ENCODE measurements around the gene MUC21.

Gene MUC21

GRCh38 chr6:31001281-31001888 lies 17.9 kb downstream of the MUC21 start:
- no peak for TF ChIP-seq ZFX (IDR thresholded peaks at IDR 0.05; ENCODE audit: borderline replicate concordance)
- TF ChIP-seq, protein P1, sequence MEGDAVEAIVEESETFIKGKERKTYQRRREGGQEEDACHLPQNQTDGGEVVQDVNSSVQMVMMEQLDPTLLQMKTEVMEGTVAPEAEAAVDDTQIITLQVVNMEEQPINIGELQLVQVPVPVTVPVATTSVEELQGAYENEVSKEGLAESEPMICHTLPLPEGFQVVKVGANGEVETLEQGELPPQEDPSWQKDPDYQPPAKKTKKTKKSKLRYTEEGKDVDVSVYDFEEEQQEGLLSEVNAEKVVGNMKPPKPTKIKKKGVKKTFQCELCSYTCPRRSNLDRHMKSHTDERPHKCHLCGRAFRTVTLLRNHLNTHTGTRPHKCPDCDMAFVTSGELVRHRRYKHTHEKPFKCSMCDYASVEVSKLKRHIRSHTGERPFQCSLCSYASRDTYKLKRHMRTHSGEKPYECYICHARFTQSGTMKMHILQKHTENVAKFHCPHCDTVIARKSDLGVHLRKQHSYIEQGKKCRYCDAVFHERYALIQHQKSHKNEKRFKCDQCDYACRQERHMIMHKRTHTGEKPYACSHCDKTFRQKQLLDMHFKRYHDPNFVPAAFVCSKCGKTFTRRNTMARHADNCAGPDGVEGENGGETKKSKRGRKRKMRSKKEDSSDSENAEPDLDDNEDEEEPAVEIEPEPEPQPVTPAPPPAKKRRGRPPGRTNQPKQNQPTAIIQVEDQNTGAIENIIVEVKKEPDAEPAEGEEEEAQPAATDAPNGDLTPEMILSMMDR (IDR thresholded peaks at IDR 0.05) = no peak
- no peak overlapping the region for H3K27ac ChIP-seq

GRCh38 chr6:31002471-31002870 lies 19.0 kb downstream of the MUC21 start:
- no peak overlapping the region for H3K27ac ChIP-seq
- TF ChIP-seq, protein P1 (IDR thresholded peaks at IDR 0.05) = no peak
- no peak for TF ChIP-seq ZFX (IDR thresholded peaks at IDR 0.05; ENCODE audit: borderline replicate concordance)

GRCh38 chr6:31004794-31005193 lies 21.3 kb downstream of the MUC21 start:
- no peak for TF ChIP-seq ZFX (IDR thresholded peaks at IDR 0.05; ENCODE audit: borderline replicate concordance)
- TF ChIP-seq, protein P1 (IDR thresholded peaks at IDR 0.05) = no peak

DNA sequence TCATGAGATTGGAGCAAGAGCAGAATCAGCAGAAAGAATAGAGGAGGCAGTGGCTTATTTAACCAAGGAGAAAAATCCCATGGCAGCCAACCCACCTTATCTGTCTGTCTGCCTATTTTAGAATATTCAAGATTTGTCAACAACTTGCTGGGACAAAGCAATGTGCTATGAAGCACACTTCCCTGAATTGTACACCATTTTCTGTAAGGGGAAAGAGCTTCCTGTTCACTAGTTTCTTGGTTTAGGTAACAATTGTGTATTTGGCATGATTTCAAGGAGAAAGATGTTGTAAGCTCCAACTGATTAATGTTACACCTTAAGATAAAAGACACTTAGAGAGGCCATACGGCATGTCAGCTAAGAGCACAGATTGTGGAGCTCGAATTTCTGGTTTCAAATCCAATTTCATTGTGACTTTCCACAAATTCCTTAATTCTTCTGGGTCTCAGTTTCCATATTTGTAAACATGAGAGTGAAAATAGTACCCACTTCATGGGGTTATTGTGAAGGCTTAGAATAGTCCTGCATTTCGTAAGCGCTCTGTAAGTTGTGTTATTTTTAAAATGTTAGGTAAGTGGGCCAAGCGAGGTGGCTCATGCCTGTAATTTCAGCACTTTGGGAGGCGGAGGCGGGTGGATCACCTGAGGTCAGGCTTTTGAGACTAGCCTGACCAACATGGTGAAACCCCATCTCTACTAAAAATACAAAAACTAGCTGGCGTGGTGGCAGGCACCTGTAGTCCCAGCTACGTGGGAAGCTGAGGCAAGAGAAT lies 21.9 kb downstream of the MUC21 start:
- TF ChIP-seq ZFX (IDR thresholded peaks at IDR 0.05; ENCODE audit: borderline replicate concordance) = no peak
- TF ChIP-seq, protein P1 (IDR thresholded peaks at IDR 0.05) = no peak
- H3K27ac ChIP-seq = no peak overlapping the region

More at GRCh38 chr6:31004794-31005193, 21.3 kb downstream of the MUC21 start:
- no peak overlapping the region for H3K27ac ChIP-seq

- TF ChIP-seq, protein P1 (IDR thresholded peaks at IDR 0.05) = no peak
- no peak overlapping the region for H3K27ac ChIP-seq
These were observed 24.2 kb downstream of the MUC21 start for GRCh38 chr6:31007694-31008093.

DNA sequence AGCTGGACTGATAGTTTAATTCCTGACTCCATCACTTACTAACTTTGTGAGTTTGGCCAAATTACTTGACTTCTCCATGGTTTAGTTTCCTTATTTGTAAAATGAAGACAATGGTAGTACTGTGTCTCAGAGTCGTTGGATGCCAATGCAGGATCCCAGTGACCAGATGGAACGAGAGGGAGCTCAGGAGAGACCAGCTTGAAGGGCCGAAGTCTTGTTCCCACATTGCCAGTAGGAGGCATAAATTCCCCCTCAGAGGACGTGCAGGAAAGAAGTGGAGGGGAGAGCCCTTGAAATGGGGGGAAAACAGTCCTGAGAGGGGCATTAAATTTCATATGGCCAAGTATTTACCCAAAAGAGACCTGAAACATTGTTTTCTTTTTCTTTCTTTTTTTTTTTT lies 24.6 kb downstream of the MUC21 start:
- no peak overlapping the region for H3K27ac ChIP-seq
- TF ChIP-seq, protein P1 (IDR thresholded peaks at IDR 0.05) = no peak
- no peak for TF ChIP-seq ZFX (IDR thresholded peaks at IDR 0.05; ENCODE audit: borderline replicate concordance)

DNA sequence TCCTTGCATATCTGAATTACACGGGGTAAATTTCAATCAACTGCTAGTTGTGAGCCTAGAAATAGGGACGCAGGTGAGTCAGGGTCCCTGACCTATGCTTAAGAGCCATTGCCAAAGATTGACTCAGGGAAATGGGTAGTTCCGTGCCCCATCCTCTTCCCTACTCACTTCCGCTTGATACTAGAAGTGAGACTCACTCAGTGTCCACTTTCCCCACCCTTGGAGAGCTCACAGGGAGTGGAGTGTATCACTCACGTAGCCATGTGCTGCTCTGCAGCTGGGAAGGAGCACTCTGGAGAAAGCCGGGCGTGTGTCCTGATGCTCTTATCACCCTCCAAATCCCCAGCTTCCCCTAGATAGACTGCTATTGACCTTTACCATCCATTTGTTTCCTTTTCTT lies 26.2 kb downstream of the MUC21 start:
- TF ChIP-seq, protein P1 (IDR thresholded peaks at IDR 0.05) = no peak
- TF ChIP-seq ZFX (IDR thresholded peaks at IDR 0.05; ENCODE audit: borderline replicate concordance) = no peak
- no peak overlapping the region for H3K27ac ChIP-seq
